C1 segment of cervical spinal cord (tissue), 14 donors: ENCODE results near the gene ATP5F1D.
"Not testable (repeated sequence)": the region's sequence is repeated elsewhere in the genome, so short reads cannot be mapped to it uniquely, and the experiment has no call there.

Experiments used
- DNase-seq, 14 donors: peaks; one replicate each; lab custom pipeline; 2025; lab: John Stamatoyannopoulos, UW

The ATP5F1D gene

GRCh38 chr19:1241417-1242095 lies at the start of gene ATP5F1D:
ATP5F1D (plus strand) TSS chr19:1241751; CDS start chr19:1241851, 100 bp downstream.
- DNase-seq, result peak; percentile 27 to 92 (median 88)

GRCh38 chr19:1199531-1199930 lies 42.0 kb upstream of the ATP5F1D start:
- no peak for DNase-seq

DNA sequence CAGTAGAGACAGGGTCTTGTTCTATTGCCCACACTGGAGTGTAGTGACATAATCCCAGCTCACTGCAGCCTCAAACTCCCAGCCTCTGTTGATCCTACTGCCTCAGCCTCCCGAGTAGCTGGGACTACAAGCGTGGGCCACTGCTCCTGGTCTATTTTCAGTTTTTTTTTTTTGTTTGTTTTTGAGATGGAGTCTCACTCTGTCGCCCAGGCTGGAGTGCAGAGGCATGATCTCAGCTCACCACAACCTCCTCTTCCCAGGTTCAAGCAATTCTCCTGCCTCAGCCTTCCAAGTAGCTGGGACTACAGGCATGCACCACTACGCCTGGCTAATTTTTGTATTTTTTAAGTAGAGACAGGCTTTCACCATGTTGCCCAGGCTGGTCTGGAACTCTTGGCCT lies 40.9 kb upstream of the ATP5F1D start:
- not testable (repeated sequence) for DNase-seq

GRCh38 chr19:1205114-1206099 lies 36.1 kb upstream of the ATP5F1D start, which contains the start of gene STK11:
STK11 (plus strand) TSS chr19:1205778; CDS start chr19:1206914, 1,136 bp downstream.
- peak; percentile 90 to 99 (median 96) for DNase-seq

GRCh38 chr19:1206150-1206863 lies 35.2 kb upstream of the ATP5F1D start:
- no peak for DNase-seq

DNA sequence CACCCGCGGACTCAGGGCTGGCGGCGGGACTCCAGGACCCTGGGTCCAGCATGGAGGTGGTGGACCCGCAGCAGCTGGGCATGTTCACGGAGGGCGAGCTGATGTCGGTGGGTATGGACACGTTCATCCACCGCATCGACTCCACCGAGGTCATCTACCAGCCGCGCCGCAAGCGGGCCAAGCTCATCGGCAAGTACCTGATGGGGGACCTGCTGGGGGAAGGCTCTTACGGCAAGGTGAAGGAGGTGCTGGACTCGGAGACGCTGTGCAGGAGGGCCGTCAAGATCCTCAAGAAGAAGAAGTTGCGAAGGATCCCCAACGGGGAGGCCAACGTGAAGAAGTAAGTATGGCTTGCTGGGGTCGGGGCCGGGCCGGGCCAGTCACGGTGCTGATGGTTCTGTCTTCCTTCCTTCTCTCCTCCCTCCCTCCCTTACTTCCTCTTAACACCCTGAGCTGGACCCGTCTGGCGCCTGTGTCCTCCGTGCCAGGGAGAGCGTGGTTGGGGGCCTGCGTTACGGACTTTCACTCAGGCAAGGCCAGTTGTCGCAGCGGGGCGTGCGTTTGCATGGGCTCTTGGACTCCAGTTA lies 34.6 kb upstream of the ATP5F1D start:
- DNase-seq, result peak in 3 of 14 donors; percentile 53 to 67 (median 62)

DNA sequence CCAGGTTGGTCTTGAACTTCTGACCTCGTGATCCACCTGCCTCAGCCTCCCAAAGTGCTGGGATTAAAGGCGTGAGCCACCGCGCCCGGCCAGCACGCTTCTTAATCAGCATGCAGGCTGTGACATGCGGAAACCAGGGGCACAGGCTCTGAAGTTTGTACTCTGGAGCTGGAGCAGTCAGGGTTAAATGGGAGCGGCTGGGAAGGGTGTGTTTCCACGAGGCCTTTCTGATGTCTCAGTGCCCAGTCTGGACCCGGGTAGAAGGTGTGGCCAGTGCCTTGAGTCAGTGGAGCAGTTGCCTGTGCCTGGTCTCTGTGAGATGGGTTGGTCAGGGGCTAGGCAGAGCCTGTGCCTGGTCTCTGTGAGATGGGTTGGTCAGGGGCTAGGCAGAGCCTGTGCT lies 32.7 kb upstream of the ATP5F1D start:
- DNase-seq, result not testable (repeated sequence)

DNA sequence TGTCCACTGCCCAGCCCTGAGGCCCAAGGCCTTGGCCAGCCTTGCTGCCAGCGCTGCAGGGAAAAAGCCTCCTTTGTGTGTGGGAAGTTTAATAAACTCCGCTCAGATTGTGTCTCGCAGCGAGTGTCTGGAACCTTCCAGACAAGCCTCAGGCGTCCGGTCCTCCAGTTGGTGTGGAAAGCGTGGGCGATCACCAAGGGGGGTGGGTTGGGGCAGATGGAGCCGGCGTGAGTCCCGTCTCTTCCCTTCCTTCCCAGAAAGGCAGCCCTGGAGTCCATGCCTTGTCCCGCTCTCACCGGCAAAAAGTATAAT lies 31.4 kb upstream of the ATP5F1D start:
- peak in 9 of 14 donors; percentile 33 to 62 (median 51) for DNase-seq

DNA sequence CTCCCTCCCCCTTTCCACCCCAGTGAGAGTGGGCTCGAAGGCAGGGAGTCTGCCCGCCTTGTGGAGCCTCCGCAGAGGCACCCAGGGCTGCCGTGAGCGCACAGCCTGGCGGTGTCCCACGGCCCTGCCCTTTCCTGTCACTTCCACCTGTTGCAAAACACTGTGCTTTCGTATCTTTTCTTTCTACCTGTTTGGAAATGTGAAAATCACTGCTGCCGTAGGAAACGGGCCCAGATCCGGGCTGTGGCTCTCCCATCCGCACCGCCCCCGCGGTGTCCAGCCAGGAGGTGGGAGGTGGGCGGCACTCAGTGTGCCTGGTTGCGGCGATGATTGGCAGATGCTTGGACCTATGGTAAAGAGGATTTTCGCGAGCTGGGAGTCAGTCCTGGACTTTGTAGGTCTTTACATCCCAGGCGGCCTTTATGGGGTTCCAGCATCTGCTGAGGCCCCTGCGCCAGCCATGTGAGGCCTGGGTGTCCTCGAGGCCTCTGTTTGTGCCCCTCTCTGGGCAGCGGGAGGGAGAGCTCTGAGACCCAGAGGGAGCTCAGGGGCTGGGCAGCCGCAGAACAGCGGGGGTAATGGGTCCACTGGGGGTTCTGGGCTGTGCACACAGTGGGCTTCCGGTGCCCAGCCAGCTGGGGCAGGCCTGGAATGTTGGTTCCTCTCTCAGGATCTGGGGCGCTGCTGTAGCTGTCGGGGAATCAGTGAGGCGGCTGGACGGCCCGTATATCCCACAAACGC lies 29.9 kb upstream of the ATP5F1D start:
- peak in 1 of 14 donors; percentile 61 for DNase-seq

GRCh38 chr19:1213391-1214286 lies 27.9 kb upstream of the ATP5F1D start:
- DNase-seq, result peak in 11 of 14 donors; percentile 22 to 77 (median 56)

DNA sequence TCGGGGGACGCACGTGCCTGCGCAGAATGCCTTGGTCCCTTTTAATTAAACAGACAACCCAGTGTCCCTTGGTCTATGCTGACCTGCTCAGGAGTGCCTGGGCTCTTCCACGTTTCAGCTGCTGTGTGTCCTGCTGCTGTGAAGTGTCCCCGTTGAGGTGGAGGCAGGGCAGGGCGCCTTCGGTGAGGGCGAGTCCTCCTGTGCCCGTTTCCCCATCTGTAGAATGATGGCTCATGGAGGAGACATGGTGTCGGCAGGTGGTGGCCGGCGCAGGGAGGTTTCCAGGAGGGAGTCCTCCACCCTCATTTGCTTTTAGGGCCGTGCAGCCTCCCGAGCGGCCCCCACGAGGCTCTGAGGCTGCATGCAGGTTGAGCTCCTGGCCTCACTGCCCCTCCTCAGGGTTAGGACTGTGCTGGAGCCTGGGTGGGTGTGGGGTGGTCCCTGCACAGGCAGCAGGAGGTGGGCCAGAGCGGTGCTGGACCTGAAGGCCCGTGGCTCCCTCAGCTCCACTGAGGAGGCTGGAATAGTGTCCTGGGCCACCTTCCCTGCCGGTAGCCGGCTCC lies 27.2 kb upstream of the ATP5F1D start:
- no peak for DNase-seq

DNA sequence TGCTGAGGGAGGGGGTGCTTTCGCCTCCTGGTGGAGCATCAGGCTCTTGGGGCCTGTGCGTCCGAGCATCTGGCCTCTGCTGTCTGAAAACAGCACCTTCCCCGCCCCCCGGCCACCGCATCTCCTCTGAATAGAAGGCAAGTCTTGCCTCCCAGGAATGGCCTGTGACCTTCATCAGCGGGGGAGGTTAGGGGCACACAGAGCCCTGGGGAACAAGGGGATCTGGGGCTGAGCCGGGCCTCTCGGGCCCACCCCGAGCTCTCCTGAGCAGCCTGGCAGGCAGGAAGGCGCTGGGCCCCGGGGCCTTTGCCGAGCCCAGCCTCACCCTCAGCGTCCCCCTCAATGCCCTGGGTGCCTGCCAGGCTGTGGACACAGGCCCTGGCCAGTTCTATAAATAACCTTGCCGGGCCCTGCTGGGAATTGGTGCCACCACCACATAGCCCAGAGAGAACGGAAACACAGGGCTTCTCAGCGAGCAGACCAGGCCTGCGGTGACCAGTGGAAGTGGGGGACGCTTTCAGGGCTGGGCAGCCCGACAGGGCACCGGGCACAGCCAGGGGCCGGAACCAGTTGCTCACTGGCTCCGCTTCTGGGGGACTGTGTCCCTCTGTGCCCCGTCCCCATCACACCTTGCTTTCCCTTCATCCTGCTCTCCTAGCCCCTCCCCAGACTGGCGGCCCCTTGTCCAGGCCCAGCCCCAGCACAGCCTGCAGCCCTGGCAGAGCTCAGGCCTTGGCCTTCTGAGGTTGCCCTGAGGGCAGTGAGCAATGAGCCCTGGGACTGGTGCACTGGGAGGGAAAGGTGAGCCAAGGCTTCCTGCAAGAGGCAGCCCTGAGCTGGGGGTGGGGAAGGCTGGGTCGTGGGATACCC lies 26.5 kb upstream of the ATP5F1D start:
- peak in 10 of 14 donors; percentile 20 to 84 (median 57) for DNase-seq

GRCh38 chr19:1216756-1217155 lies 24.8 kb upstream of the ATP5F1D start:
- no peak for DNase-seq

- no peak for DNase-seq
Measured at GRCh38 chr19:1217366-1217765, 24.2 kb upstream of the ATP5F1D start.

GRCh38 chr19:1218751-1219567 lies 22.6 kb upstream of the ATP5F1D start:
- no peak for DNase-seq

- DNase-seq, result peak in 1 of 14 donors; percentile 34
Measured at GRCh38 chr19:1219786-1220476, 21.6 kb upstream of the ATP5F1D start.

DNA sequence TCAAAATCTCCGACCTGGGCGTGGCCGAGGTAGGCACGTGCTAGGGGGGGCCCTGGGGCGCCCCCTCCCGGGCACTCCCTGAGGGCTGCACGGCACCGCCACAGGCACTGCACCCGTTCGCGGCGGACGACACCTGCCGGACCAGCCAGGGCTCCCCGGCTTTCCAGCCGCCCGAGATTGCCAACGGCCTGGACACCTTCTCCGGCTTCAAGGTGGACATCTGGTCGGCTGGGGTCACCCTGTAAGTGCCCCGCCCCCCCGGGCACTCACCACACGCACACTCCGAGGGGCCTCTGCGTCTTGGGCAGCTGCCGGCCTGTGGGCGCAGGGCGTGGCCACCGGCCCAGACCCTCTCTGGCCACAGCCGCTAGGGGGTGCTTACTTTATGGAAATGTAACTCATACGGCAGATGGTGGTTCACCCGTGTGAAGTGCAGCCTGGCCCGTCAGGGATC lies 21.0 kb upstream of the ATP5F1D start:
- no peak for DNase-seq
